ENCODE measurements around the gene UFSP1.

UFSP1 gene

GRCh38 chr7:100882201-100882600, 7.3 kb downstream of the UFSP1 start:
- no peak for DNase-seq (ENCODE audit: low spot score)

- no peak for DNase-seq (ENCODE audit: low spot score)
These were observed 8.4 kb downstream of the UFSP1 start for GRCh38 chr7:100881136-100881535.

GRCh38 chr7:100880645-100881044, 8.9 kb downstream of the UFSP1 start:
- DNase-seq (ENCODE audit: low spot score) = no peak

GRCh38 chr7:100879685-100880261, 9.7 kb downstream of the UFSP1 start:
- no peak for DNase-seq (ENCODE audit: low spot score)

GRCh38 chr7:100878685-100879084, 10.8 kb downstream of the UFSP1 start:
- DNase-seq (ENCODE audit: low spot score) = no peak

- DNase-seq (ENCODE audit: low spot score) = no peak
These were observed 11.5 kb downstream of the UFSP1 start for GRCh38 chr7:100878013-100878412.

- DNase-seq (ENCODE audit: low spot score) = peak; percentile 60
These were observed 14.2 kb downstream of the UFSP1 start for GRCh38 chr7:100875356-100875751.

- peak; percentile 98 for DNase-seq (ENCODE audit: low spot score)
These were observed 14.7 kb downstream of the UFSP1 start, which contains the start of gene SRRT for GRCh38 chr7:100874577-100875355. SRRT (plus strand) TSS chr7:100875103; CDS start chr7:100875591, 488 bp downstream.

GRCh38 chr7:100874300-100874576, 15.3 kb downstream of the UFSP1 start:
- DNase-seq (ENCODE audit: low spot score) = no peak

GRCh38 chr7:100873599-100874299, 15.8 kb downstream of the UFSP1 start:
- DNase-seq (ENCODE audit: low spot score) = no peak

GRCh38 chr7:100867776-100868485, 21.6 kb downstream of the UFSP1 start:
- no peak for DNase-seq (ENCODE audit: low spot score)

- peak; percentile 98 for DNase-seq (ENCODE audit: low spot score)
These were observed 22.3 kb downstream of the UFSP1 start, which contains the start of gene TRIP6 for GRCh38 chr7:100867040-100867775. TRIP6 (plus strand) TSS chr7:100867387; CDS start chr7:100867498, 111 bp downstream.

- DNase-seq (ENCODE audit: low spot score) = no peak
These were observed 22.8 kb downstream of the UFSP1 start for GRCh38 chr7:100866729-100867039.

GRCh38 chr7:100865938-100866728, 23.4 kb downstream of the UFSP1 start:
- DNase-seq (ENCODE audit: low spot score) = peak; percentile 68

- no peak for DNase-seq (ENCODE audit: low spot score)
These were observed 24.1 kb downstream of the UFSP1 start for GRCh38 chr7:100865372-100865911.

GRCh38 chr7:100864263-100864845, 25.2 kb downstream of the UFSP1 start:
- no peak for DNase-seq (ENCODE audit: low spot score)

- no peak for DNase-seq (ENCODE audit: low spot score)
These were observed 26.0 kb downstream of the UFSP1 start for GRCh38 chr7:100863406-100863950.

- no peak for DNase-seq (ENCODE audit: low spot score)
These were observed 27.9 kb downstream of the UFSP1 start for GRCh38 chr7:100861616-100861985.

GRCh38 chr7:100860702-100861615, 28.6 kb downstream of the UFSP1 start:
- DNase-seq (ENCODE audit: low spot score) = no peak

Data from AG20443 (cell line).